Spinal cord (tissue), 10 donors: ENCODE data around the gene GHRH. TPM values are rescaled to one million over a fixed set of nuclear protein-coding genes. Genes with fewer than 3 reads are reported as not detected.

Source experiments
- DNase-seq, 6 donors: peaks; one replicate each; pipeline versions ENCODE4 v3.0.0 to v3.0.0-alpha.2; 2013 to 2015; ENCODE audit warnings: low spot score in 6 of 6, low read depth in 4 of 6
- H3K27ac ChIP-seq: one replicate; pipeline ENCODE4 v1.5.1; 2013; ENCODE audit warnings: low read depth, low read length, control low read depth
- H3K27me3 ChIP-seq: one replicate; pipeline ENCODE4 v1.6.1; 2013; ENCODE audit warnings: low read length; ENCODE audit not compliant: control insufficient read depth, insufficient read depth
- H3K36me3 ChIP-seq: one replicate; pipeline ENCODE4 v1.6.1; 2013; ENCODE audit warnings: low read length; ENCODE audit not compliant: control insufficient read depth, insufficient read depth
- H3K4me1 ChIP-seq: one replicate; pipeline ENCODE4 v1.6.1; 2013; ENCODE audit warnings: low read length; ENCODE audit not compliant: control insufficient read depth, insufficient read depth
- H3K4me3 ChIP-seq: one replicate; pipeline ENCODE4 v1.5.1; 2013; ENCODE audit warnings: low read depth, low read length, control low read depth
- H3K9me3 ChIP-seq: one replicate; pipeline ENCODE4 v1.6.1; 2013; ENCODE audit warnings: low read length; ENCODE audit not compliant: control insufficient read depth, insufficient read depth
- WGBS: methylation state at CpG from one replicate; pipeline ENCODE4 v1.1.5; 2013; ENCODE audit warnings: missing lambda C conversion rate; ENCODE audit not compliant: insufficient coverage; 5-methylcytosine and 5-hydroxymethylcytosine counted together
- polyA plus RNA-seq, 2 donors: library from polyadenylated mRNA; unstranded; fragments of 120-200 nt; gene quantifications; one replicate each; pipeline ENCODE4 v1.2.1, GENCODE V29; 2013; ENCODE audit not compliant: insufficient read length in 2 of 2
- total RNA-seq, 2 donors: library from RNA; depleted of rRNA in 1 of 2; stranded (reverse); fragments of 120-200 nt in 1 of 2; fragments of >200 nt in 1 of 2; gene quantifications; one replicate each; pipeline versions ENCODE4 v1.2.3 to v1.2.4, GENCODE V29; 2013 to 2014
- donor health status: healthy.

The GHRH gene
- total and polyA plus RNA-seq, 4 donors, result not detected

DNA sequence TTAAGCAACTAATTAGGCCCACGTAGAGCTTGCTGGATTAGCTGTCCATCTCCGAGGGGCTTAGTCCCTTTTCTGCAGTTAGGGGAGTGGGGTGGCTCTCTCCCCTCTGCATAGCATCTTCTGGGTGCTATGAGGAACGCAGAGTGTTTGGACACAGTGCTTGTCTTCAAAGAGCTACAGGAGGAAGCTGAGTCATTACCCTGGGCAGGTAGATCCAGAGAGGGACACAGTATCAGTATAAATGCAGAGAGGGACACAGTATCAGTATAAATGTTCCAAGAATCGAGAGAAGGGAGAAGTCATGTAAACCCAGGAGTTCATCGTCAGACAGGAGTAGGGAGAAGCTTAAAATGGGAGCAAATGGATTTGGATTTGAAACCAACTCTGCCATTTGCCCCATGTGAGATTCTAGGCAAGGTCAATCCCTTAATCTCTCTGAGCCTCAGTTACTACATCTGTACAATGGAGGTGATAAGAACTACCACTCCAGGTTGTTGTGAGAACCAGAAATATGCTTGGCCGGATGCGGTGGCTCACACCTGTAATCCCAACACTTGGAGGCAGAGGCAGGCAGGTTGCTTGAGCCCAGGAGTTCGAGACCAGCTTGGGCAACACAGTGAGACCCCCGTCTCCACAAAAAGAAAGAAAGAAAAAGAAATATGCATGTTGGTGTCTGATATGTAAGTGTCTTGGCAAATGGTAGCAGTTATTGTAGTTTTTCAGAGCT lies 5.5 kb upstream of the GHRH start:
- no peak overlapping the region for H3K4me3 ChIP-seq

DNA sequence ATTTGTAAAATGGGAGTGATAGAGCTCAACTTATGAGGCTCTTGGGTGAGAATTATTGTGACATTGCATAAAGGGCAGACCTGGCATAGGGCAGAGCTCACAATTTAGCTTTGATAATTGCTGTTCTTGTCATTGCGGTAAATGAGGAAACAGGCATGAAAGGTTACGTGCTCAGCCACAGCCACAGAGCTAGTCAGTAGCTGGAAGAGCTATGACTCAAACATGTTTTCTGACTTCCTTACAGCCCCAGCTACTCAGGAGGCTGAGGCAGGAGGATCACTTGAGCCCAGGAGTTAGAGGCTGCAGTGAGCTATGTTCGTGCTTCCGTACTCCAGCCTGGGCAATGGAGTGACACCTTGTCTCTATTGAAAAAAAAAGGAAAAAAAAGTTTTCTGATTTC lies 3.5 kb upstream of the GHRH start:
- Histone ChIP-seq H3K4me1 (peaks cover 34% of the 10 kb centered on the region), H3K27ac (no peak overlapping the region), H3K36me3 (no peaks in the 10 kb centered on the region), H3K9me3 (no peaks in the 10 kb centered on the region), H3K4me3 (no peak overlapping the region), H3K27me3 (no peaks in the 10 kb centered on the region)
- 93% methylated on average over 2 of the region's 4 CpGs for WGBS
- DNase-seq, result no peak

More for the DNA sequence above, 5.5 kb upstream of the GHRH start:
- no peak for DNase-seq
- Histone ChIP-seq H3K4me1 (peaks cover 41% of the 10 kb centered on the region), H3K27ac (peak overlapping the region; percentile 87), H3K9me3 (no peaks in the 10 kb centered on the region), H3K27me3 (no peaks in the 10 kb centered on the region), H3K36me3 (no peaks in the 10 kb centered on the region)
- WGBS, result 70% methylated on average over 6 of the region's 9 CpGs

DNA sequence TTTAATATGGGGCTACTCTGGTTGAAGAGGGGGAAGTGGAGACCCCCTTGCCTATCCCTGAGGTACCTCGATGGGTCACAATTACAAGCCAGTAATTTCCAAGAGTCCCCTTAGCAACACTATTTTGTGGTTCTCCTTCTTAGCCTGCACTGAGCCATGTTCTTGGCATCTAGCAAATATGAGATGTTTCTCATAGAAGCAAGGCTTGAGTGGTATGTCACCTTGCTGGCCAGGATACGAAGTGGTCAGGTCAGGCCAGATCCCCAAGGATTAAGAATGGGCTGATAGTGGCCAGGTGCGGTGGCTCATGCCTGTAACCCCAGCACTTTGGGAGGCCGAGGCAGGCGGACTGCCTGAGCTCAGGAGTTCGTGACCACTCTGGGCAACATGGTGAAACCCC lies 2.1 kb upstream of the GHRH start:
- Histone ChIP-seq H3K4me1 (peaks cover 29% of the 10 kb centered on the region), H3K4me3 (no peak overlapping the region), H3K9me3 (no peaks in the 10 kb centered on the region), H3K36me3 (no peaks in the 10 kb centered on the region), H3K27ac (no peak overlapping the region), H3K27me3 (no peaks in the 10 kb centered on the region)
- DNase-seq, result no peak
- WGBS, result 100% methylated on average over 3 of the region's 6 CpGs

GRCh38 chr20:37262505-37262904 lies 891 bp upstream of the GHRH start:
- H3K9me3 ChIP-seq, result no peaks in the 10 kb centered on the region
- no peak for DNase-seq
- WGBS, result 69% methylated on average over 4 of the region's 8 CpGs
- no peak overlapping the region for H3K27ac ChIP-seq
- H3K4me1 ChIP-seq, result peaks cover 18% of the 10 kb centered on the region
- no peaks in the 10 kb centered on the region for H3K36me3 ChIP-seq
- no peak overlapping the region for H3K4me3 ChIP-seq
- no peaks in the 10 kb centered on the region for H3K27me3 ChIP-seq

GRCh38 chr20:37260923-37261322 lies 691 bp downstream of the GHRH start:
- no peak for DNase-seq
- Histone ChIP-seq H3K27ac (no peak overlapping the region), H3K4me1 (peaks cover 10% of the 10 kb centered on the region), H3K9me3 (no peaks in the 10 kb centered on the region), H3K27me3 (no peaks in the 10 kb centered on the region), H3K4me3 (no peak overlapping the region), H3K36me3 (no peaks in the 10 kb centered on the region)
- WGBS, result 93% methylated on average over 1 of the region's 4 CpGs

GRCh38 chr20:37259865-37260264 lies 1.7 kb downstream of the GHRH start:
- Histone ChIP-seq H3K36me3 (no peaks in the 10 kb centered on the region), H3K27me3 (no peaks in the 10 kb centered on the region), H3K9me3 (no peaks in the 10 kb centered on the region), H3K27ac (no peak overlapping the region), H3K4me1 (peaks cover 10% of the 10 kb centered on the region), H3K4me3 (no peak overlapping the region)
- 67% methylated on average over 1 of the region's 3 CpGs for WGBS
- no peak for DNase-seq

DNA sequence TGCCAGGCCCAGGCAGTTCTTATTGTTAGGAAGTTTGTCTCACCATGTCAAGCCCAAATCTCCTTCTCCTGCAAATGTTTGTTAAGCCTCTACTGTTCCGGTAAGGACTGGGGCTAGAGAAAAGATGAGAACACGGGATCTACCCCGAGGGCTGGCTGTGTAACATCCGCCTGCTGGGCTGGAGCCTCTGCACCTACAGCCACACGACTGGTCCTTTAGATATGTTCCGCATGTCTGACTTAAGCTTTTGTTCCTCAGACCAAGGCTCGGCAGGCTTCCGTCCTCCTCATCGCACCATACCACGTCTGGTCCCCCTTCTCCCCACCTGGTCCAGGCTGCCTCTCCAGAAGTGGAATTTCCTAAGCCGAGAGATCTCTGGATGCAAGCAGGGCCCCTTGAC lies 2.6 kb downstream of the GHRH start:
- Histone ChIP-seq H3K4me1 (peaks cover 10% of the 10 kb centered on the region), H3K36me3 (no peaks in the 10 kb centered on the region), H3K27me3 (no peaks in the 10 kb centered on the region), H3K9me3 (no peaks in the 10 kb centered on the region), H3K27ac (no peak overlapping the region), H3K4me3 (no peak overlapping the region)
- 60% methylated on average over 11 of the region's 11 CpGs for WGBS
- no peak for DNase-seq

GRCh38 chr20:37257988-37258387 lies 3.6 kb downstream of the GHRH start:
- no peak overlapping the region for H3K27ac ChIP-seq

DNA sequence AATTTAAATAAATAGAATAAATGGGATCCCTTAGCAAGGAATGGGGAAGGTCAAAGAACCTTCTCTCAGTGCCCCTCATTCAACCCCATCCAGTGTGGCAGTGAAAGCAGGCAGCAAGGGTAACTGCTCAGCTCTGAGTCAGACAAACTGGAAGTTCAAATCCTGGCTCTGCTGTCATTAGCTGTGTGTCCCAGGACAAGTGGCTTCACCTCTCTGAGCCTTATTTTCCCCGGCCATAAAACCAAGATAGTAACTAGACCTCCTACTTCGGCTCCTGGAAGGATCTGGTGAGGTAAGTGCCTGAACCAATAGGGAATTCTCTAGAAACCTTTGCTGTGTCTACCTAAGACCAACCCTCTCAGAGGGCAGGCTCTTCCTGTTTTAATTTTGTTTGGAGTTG lies 4.1 kb downstream of the GHRH start:
- Histone ChIP-seq H3K36me3 (no peaks in the 10 kb centered on the region), H3K9me3 (no peaks in the 10 kb centered on the region), H3K4me3 (no peak overlapping the region), H3K27me3 (no peaks in the 10 kb centered on the region), H3K27ac (no peak overlapping the region), H3K4me1 (peaks cover 10% of the 10 kb centered on the region)
- DNase-seq, result no peak
- WGBS, result no CpG with 5 or more reads among the region's 2 CpGs

More at GRCh38 chr20:37257988-37258387, 3.6 kb downstream of the GHRH start:
- H3K4me3 ChIP-seq, result no peak overlapping the region
- no peaks in the 10 kb centered on the region for H3K9me3 ChIP-seq
- WGBS, result 54% methylated on average over 9 of the region's 9 CpGs
- peaks cover 10% of the 10 kb centered on the region for H3K4me1 ChIP-seq
- H3K27me3 ChIP-seq, result no peaks in the 10 kb centered on the region
- no peak for DNase-seq
- H3K36me3 ChIP-seq, result no peaks in the 10 kb centered on the region

GRCh38 chr20:37256286-37256685 lies 5.3 kb downstream of the GHRH start:
- DNase-seq, result no peak
- no peaks in the 10 kb centered on the region for H3K27me3 ChIP-seq
- WGBS, result 92% methylated on average over 11 of the region's 11 CpGs
- H3K36me3 ChIP-seq, result no peaks in the 10 kb centered on the region
- H3K9me3 ChIP-seq, result no peaks in the 10 kb centered on the region
- H3K4me3 ChIP-seq, result no peak overlapping the region
- H3K4me1 ChIP-seq, result peaks cover 20% of the 10 kb centered on the region
- no peak overlapping the region for H3K27ac ChIP-seq
